ENCODE measurements around the gene ZNF622. TPM values are rescaled to one million over a fixed set of nuclear protein-coding genes. Genes with fewer than 3 reads are reported as not detected.

Gene ZNF622, protein sequence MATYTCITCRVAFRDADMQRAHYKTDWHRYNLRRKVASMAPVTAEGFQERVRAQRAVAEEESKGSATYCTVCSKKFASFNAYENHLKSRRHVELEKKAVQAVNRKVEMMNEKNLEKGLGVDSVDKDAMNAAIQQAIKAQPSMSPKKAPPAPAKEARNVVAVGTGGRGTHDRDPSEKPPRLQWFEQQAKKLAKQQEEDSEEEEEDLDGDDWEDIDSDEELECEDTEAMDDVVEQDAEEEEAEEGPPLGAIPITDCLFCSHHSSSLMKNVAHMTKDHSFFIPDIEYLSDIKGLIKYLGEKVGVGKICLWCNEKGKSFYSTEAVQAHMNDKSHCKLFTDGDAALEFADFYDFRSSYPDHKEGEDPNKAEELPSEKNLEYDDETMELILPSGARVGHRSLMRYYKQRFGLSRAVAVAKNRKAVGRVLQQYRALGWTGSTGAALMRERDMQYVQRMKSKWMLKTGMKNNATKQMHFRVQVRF
- 10 to 100 TPM; 16.1 to 52.3 (median 25.5) TPM for polyA plus RNA-seq

DNA sequence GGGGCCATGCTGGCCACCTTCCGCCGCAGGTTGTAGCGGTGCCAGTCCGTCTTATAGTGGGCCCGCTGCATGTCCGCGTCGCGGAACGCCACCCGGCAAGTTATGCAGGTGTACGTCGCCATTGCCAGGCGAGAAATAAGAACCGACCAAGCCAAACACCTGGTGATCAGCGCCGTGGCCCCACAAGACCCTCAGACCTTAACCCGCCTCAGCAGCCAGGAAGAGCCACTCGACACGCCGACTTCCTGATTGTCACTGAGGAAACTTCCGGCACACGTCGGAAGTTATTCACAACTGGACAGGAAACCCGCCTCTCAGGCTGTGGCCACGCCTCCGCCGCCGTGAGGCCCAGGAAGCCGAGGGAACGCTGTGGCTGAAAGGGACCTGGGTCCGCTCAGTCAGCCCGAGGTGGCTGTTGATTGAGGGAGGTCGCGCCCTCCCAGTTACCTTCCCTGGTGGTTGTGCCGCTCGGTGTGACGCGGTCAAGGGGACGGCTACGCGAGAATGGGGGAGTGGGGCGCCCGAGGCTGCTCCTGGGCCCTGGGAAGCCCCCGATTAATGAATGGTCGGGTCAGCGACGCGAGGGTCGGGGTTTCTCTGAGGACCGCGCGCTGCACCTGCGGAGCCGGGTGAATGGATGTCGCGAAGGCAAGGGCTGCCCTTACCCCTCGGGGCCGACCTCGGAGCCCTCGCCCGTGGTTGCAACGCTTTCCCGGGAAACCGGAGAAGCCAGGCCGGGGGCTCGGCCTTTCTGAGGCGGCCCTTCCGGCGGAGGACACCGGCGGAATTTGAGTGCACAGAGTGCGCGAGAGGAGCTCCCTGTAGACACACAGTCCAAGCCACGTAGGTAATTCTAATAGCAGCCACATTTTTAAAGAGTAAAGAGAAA is at the start of gene ZNF622:
TSS of gene ZNF622 (minus strand) at position 257 of the 889 bp plus-strand sequence. CDS start at position 122, 135 bp downstream.
- WGBS, 3 donors = 0 to 1% (median 0%) methylated on average over 72 to 75 of the region's 75 CpGs
- peak within 1 kb of the TSS; percentile 19 for H3K27ac ChIP-seq (ENCODE audit: low read depth, low read length)

DNA sequence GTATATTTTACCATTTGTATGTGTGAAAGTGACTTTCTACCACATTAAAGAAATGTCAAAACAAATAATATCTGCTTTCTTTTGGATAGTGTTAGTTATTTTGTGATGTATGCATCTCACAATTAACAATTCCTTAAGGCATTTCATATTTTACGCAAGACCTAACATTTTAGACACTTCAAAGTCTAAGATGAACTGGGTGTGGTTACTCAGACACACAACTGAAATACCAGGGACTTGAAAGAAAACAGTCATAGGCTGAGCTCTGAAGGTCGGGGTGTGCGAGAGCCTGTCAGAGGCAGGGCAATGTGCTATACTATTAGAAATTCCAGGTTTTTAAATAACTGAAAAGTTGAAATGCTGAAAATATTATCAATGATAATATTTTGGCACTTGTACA is 44.5 kb upstream of the ZNF622 start:
- H3K27ac ChIP-seq (ENCODE audit: low read depth, low read length) = no peak overlapping the region
- WGBS, 3 donors = 86 to 99% (median 89%) methylated on average over 3 of the region's 3 CpGs

DNA sequence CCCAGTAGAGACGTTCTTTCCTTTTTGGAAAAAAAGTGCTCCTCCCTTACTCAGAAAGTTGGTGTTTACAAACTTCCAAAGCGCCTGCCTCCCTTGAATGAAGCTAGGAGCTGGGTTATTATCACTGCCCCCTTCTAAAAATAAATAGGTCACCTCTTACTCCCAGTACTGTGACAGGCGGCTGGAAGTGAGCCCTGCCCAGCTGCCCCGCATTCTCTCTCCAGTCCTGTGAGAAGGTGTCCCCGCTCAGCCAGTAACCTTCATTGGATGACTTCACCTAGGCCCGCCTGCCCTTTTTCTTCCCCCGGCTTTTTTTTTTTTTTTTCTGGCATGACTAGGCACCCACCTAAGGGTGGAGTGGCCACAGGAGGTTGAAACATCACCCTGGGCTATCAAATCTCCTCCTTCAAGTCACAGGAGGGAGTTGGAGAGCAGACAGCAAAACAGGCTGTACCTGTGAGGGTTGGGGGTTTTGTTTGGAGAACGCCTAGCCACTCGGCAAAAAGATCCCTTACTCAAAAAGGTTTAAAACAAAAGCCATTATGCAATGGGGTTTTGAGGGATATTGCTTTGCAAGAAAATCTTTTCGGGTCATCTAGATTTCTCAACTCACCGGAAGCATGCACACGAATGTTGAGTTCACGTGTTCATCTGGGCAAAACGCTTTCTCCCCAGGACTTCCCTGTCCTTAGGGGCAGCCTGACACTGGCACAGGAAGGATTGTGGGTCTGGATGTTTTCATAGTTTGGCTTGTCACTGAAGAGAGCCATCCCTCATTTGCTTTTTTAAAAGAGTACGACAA is 43.3 kb upstream of the ZNF622 start:
- no peak overlapping the region for H3K27ac ChIP-seq (ENCODE audit: low read depth, low read length)
- 28 to 54% (median 37%) methylated on average over 15 of the region's 15 CpGs for WGBS, 3 donors

DNA sequence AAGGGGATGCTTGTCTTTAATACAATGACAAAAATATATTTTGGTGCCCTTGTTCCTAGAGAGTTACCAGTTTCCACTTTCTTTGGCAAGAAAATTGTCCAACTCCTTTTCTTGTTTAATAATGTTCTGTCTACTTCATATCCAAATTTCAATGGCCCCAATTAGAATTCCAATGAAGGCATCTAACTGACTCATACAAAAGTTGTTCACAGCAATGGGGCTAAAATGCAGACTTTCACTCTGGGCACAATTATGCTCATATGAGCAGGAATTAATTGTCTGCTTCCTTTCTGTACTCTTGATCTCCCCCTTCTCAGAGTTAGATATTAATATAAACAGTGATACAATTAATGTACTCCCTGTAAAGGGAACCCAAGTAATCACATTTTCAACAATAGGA is 42.1 kb upstream of the ZNF622 start:
- H3K27ac ChIP-seq (ENCODE audit: low read depth, low read length) = no peak overlapping the region

DNA sequence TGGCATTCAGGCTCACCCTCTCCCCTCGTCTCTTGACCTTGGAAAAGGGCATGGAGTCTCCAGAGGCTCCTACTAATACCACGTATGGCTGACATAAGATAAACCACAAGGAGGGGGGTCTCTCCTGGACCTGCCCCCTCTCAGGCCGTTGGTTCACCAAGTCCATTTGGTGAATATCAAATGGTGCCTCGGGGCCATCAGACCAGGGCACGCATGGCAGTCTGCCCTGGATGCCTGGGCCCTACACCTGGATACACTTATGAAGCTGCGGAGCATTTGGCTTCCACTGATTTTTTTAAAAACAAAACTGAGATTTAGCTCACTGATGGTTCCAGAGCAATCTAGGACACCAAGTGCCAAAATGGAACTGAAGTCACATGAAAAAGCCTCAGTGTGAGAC is 40.3 kb upstream of the ZNF622 start:
- no peak overlapping the region for H3K27ac ChIP-seq (ENCODE audit: low read depth, low read length)
- 57 to 88% (median 87%) methylated on average over 6 of the region's 6 CpGs for WGBS, 3 donors

DNA sequence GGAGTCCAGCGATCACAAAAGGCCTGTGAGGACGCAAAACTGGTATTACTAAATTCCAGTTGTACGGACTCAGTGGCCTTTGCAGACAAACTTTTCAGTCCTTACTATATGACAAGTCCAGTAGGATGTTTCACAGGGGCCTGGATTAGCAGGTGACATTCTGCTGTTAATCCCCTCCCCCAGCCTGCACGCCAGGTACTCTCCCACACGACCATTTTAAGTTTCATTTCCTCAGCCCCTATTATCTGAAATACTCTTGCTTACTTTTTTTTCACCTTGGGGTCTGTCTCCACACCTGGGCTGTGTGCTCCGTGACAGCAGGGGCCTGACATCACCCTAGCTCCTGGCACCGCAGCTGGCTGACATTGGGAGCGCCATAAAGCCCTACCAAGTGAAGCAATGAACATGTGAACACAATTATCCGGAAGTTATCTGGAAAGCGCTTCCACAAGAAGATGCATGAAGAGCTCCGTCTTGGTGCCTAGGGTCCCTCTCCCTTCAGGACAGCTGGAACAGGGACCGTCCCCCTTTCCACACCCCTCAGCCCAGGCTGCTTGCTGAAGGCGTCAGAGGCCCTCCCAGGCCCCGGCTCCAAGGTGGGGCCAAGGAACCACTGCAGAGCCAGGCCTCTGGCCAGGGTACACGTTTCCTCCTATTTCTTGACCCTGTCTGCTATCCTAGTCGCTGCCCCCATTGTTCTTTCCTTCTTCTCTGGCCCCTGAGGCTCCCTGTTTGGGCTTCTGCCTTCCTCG is 39.7 kb upstream of the ZNF622 start:
- no peak overlapping the region for H3K27ac ChIP-seq (ENCODE audit: low read depth, low read length)
- 81 to 90% (median 87%) methylated on average over 17 of the region's 17 CpGs for WGBS, 3 donors

DNA sequence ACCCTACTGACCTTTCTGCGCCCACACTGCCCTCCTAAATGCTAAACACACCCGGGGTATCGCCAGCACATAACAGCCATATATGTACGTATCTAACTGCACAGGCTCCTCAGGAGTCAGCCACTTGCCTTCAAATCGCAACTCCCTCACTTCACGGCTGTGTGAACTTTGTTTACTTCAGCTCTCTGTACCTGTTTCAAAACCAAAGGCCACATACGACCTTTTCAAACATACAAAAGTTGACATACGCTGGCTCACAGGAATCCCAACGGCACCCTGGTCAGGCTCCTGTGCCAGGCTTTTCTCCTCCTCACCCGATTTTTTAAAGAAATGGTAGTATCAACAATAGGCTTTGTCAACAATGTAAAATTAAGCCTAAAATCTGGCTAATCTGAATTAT is 39.0 kb upstream of the ZNF622 start:
- WGBS, 3 donors = 68 to 92% (median 89%) methylated on average over 10 of the region's 10 CpGs
- H3K27ac ChIP-seq (ENCODE audit: low read depth, low read length) = no peak overlapping the region

DNA sequence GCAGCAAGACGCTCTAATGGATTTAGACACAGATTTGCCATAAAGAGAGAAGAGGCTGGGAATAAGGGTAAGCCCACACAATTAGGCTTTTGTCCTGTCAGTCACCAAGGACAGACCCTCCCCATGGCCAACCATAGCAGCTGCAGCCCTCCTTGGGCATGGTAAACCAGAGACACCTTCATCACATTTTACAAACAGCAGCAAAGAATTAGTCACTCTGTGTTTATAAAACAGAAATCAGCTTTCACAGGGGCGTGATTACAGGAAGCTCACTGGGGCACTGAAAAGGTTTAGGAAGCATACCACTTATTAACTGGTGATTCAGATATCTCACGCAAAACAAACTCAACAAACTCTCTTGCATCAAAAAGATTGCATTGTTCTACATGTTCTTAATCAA is 37.3 kb upstream of the ZNF622 start:
- no peak overlapping the region for H3K27ac ChIP-seq (ENCODE audit: low read depth, low read length)

DNA sequence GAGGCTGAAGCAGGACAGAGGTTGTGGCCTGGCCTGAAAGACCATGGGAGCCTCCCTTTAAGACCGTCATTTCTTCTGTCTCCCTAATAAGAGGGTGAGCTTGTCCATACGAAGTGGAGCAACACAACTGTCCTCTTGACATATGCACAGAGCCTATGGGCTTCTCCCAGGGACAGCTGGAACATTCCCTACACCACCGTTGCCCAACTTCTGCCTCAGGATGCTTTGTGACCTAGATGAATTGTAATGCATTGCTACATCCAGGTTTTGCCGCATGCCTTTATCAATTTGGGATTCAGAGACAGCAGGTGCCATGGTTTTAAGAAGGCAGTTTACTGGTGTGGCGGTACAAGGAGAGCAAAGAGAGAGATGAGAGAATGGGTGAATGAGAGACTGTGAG is 34.4 kb upstream of the ZNF622 start:
- no peak overlapping the region for H3K27ac ChIP-seq (ENCODE audit: low read depth, low read length)
- 90 to 92% (median 92%) methylated on average over 5 of the region's 5 CpGs for WGBS, 3 donors

More for the DNA sequence above, 37.3 kb upstream of the ZNF622 start:
- WGBS, 3 donors = 33 to 76% (median 71%) methylated on average over 3 of the region's 3 CpGs

DNA sequence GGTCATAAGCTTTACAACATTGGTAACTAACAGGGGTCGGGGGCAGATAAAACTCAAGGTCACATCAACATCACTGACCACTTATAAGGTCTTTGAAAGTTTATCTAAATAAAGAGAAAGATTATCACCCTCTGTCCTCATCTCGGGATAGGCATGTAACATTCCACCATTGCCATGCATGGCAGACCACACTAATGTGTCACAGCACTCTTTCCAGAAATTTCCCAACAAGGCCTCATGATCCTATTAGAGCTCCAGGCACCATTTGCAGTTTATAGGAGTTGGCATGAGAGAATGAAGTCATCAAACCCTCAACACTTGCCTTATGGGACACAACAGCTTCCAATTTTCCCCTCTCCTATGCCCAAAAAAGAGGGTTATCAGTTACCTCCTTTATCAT is 31.9 kb upstream of the ZNF622 start:
- H3K27ac ChIP-seq (ENCODE audit: low read depth, low read length) = no peak overlapping the region
- WGBS, 3 donors = 34 to 81% (median 78%) methylated on average over 2 of the region's 2 CpGs

DNA sequence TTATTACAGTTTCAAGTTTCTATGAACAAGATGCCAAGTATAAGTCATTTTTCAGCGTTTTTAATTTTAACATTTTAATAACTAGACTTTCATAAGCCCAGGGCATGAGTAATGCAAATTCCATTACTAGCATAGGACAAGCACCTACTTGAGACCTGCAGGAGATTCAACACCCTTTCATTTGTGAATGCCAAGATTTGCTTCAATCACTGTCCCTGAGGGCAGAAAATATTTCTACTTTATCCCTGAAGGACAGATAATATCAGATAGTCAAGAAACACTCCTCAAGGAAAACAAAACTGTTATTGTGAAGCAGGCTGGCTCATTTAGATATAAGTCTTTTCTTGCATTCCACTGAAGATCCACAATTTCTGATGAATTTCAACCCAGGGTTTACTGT is 27.7 kb upstream of the ZNF622 start:
- 55 to 69% (median 58%) methylated on average over 1 of the region's 1 CpG for WGBS, 3 donors
- H3K27ac ChIP-seq (ENCODE audit: low read depth, low read length) = no peak overlapping the region

DNA sequence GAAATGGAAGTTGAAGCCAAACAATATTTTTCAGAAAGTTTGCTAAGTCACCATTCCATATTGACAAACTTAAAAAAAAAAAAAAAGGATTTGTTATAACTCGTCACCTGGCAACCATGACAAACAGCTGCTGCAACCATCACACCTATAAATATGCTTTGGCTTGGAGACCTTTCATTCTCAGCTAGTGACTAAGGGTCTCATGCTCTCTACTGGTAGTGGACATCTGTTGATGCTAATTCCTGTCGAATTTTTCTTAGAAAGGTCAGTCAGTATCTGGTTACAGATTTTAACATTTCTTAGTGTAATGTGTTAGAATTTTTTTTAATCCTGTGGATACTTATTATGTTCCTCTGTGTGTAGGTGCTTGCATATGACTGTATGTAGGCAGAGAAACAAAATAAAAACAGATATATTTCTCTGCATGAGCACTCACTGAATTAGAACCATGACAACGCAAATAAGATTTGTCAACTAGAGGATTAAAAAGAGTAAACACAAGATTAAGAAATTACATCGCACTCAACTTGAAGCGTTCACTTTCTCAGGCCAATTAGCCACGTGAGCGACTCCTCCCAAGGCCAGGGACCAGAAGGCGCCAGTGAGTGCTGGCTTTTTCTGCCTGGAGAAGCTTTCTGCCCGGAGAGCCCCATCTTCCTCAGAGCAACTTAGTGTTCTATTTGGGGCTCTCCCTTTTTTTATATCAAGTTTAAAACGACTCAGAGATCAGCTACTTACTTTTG is 27.0 kb upstream of the ZNF622 start:
- 34 to 65% (median 62%) methylated on average over 10 of the region's 10 CpGs for WGBS, 3 donors
- H3K27ac ChIP-seq (ENCODE audit: low read depth, low read length) = no peak overlapping the region

DNA sequence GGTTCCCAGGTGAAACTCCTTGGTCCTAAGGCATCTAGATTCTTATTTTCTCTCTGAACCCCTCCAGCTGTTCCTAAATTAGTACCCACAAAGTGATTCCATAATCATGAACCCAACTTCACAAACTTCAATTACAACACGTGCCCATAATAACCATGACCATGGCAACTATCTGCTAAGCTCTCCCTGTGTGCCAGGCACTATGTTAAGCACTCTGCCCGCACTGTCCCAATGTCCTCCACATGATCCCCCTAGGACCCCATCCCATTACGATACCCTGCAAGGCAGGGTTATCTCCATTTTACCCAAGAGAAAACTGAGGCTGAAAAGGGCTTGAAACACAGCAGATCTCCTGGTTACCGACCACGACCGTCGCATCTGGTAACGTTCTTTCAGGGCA is 25.3 kb upstream of the ZNF622 start:
- WGBS, 3 donors = 69 to 80% (median 77%) methylated on average over 8 of the region's 8 CpGs
- H3K27ac ChIP-seq (ENCODE audit: low read depth, low read length) = no peak overlapping the region

DNA sequence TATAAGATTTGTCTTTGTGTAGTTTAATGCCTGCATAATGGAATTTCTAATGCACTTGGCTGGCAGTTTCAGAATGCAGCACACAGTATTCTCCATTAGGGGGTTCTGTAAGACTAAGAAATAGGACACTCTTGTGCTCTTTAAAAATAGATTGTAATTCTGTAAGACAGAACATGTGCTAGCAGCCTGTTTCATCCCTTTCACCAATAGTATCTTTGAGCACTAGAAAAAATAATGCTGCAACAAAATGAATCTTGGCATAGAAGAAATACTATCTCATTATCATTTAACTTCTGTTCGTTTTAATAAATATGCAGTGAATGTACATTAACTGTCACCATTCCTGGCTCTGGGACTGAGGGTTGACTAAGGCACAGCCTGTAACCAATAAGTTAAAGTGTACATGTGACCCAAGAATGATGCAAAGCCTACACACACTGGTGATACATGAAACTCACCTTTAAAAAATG is 23.8 kb upstream of the ZNF622 start:
- no peak overlapping the region for H3K27ac ChIP-seq (ENCODE audit: low read depth, low read length)
- WGBS, 3 donors = 7 to 45% (median 38%) methylated on average over 1 of the region's 1 CpG

DNA sequence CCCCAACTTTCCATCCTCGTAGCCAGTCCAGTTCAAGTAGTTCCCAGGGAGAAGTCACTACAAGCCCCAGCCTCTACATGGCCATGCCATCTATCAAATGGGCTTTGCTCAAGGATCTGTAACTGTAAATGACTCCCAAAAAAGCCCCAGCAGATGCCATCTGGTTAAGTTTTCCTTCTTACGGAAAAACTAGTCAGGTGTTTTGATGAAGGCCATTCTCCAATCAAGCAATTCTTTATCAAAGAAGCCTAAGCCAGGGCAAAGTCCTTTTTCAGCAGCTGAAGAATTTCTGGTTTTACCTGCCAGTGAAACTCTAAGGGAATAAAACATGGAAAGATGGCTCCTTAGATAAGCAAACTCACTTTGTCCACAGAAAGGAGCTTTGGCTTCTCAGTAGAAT is 21.9 kb upstream of the ZNF622 start:
- 57 to 95% (median 92%) methylated on average over 2 of the region's 2 CpGs for WGBS, 3 donors
- H3K27ac ChIP-seq (ENCODE audit: low read depth, low read length) = no peak overlapping the region

DNA sequence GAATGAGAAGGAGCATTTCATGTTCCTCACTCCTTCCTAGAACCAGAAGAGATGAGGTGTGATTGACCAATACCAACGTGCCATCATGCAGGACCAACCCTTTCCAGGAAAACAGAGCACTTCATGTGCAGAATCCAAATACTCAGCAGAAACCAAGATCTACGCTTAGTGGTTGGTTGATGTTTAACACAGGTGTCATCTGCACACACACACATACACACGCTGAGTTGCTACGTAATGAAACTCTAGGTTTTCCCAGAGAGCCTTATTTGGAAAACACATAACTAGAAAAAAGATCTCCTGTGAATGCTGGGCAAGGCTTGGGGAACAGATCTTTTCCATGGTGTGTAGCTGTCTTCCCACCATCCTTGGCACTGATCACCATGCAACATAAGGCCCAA is 21.1 kb upstream of the ZNF622 start:
- no peak overlapping the region for H3K27ac ChIP-seq (ENCODE audit: low read depth, low read length)
- WGBS, 3 donors = 36 to 79% (median 77%) methylated on average over 4 of the region's 4 CpGs

DNA sequence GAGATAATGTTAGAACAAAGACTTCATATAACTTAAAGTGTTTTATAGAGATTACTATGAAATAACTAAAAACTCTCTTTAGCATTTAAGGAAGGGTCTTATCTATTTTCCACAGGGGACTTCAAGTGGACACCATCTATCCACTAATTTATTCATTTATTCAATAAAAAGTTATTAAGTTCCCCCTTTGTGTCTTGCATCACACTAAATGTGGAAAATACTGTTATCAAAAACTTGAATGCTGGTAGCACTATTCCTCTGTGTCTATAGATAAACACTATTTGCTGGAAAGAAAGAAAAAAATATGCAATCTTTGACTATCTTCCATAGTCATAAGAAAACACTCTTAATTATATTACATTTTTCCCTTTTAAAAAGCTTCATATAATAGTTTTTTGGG is 20.1 kb upstream of the ZNF622 start:
- H3K27ac ChIP-seq (ENCODE audit: low read depth, low read length) = no peak overlapping the region

All from adipose tissue (tissue), 3 donors.